CD4-positive, alpha-beta T cell (primary cell): ENCODE data around the gene AFAP1. TPM values are rescaled to one million over a fixed set of nuclear protein-coding genes. Genes with fewer than 3 reads are reported as not detected.

Source experiments
- ATAC-seq: fragments of 200-7000 bp; cut with Tn5 transposase; one replicate; pipeline ENCODE4 v1.10.0; 2022; ENCODE audit warnings: mild to moderate bottlenecking; ENCODE audit not compliant: poor library complexity
- CTCF ChIA-PET: fragments of 350-600 bp; sonication (Branson Sonifier 250); formaldehyde crosslinking; loops from one replicate; lab custom pipeline; 2021; ENCODE audit warnings: antibody characterized with exemption, inconsistent platforms; lab: Charles Lee
- POLR2A ChIA-PET: fragments of 350-600 bp; sonication (Branson Sonifier 250); formaldehyde crosslinking; loops from one replicate; lab custom pipeline; 2021; ENCODE audit warnings: antibody characterized with exemption, inconsistent platforms; lab: Charles Lee
- DNase-seq, 14 experiments: peaks; one replicate each; pipeline ENCODE4 v3.0.0-alpha.2; 2013 to 2020; ENCODE audit warnings: mixed read lengths in 2 of 14
- H3K27ac ChIP-seq, 2 donors: one replicate each; pipeline versions ENCODE4 v1.5.1 to v1.7.0; 2013; ENCODE audit warnings: low read length in 2 of 2, low read depth in 1 of 2, mild to moderate bottlenecking in 1 of 2
- H3K27me3 ChIP-seq, 2 experiments: 1 replicate in 1 of 2; 2 replicates in 1 of 2; pipeline versions ENCODE4 v1.6.1 to v1.7.0; 2013; ENCODE audit warnings: low read length in 2 of 2, control low read depth in 1 of 2, mild to moderate bottlenecking in 1 of 2, moderate library complexity in 1 of 2; ENCODE audit not compliant: insufficient read depth in 2 of 2, control insufficient read depth in 1 of 2
- H3K36me3 ChIP-seq: one replicate; pipeline ENCODE4 v1.6.1; 2013; ENCODE audit warnings: low read length, control low read depth; ENCODE audit not compliant: insufficient read depth
- H3K4me1 ChIP-seq: one replicate; pipeline ENCODE4 v1.6.1; 2013; ENCODE audit warnings: low read length, control low read depth; ENCODE audit not compliant: insufficient read depth
- H3K4me3 ChIP-seq: one replicate; pipeline ENCODE4 v1.5.1; 2013; ENCODE audit warnings: mild to moderate bottlenecking, low read length, moderate library complexity
- H3K9me3 ChIP-seq, 2 experiments: 1 replicate in 1 of 2; 2 replicates in 1 of 2; pipeline versions ENCODE4 v1.6.1 to v1.7.0; 2013; ENCODE audit warnings: low read length in 2 of 2, mild to moderate bottlenecking in 2 of 2, control low read depth in 1 of 2, moderate library complexity in 1 of 2; ENCODE audit not compliant: control insufficient read depth in 1 of 2, insufficient read depth in 1 of 2
- H3K27ac Mint-ChIP-seq: one replicate; pipeline ENCODE4 v1.8.0; 2020; ENCODE audit warnings: mixed read lengths
- H3K27me3 Mint-ChIP-seq: one replicate; pipeline ENCODE4 v1.8.0; 2021; ENCODE audit warnings: mixed read lengths
- H3K36me3 Mint-ChIP-seq: one replicate; pipeline ENCODE4 v1.8.0; 2021; ENCODE audit warnings: low read depth, mixed read lengths
- H3K4me1 Mint-ChIP-seq: one replicate; pipeline ENCODE4 v1.8.0; 2021; ENCODE audit warnings: low read depth, mixed read lengths
- H3K4me3 Mint-ChIP-seq: one replicate; pipeline ENCODE4 v1.8.0; 2020; ENCODE audit warnings: mild to moderate bottlenecking, mixed read lengths
- H3K9me3 Mint-ChIP-seq: one replicate; pipeline ENCODE4 v1.8.0; 2020; ENCODE audit warnings: mixed read lengths
- intact Hi-C, 2 experiments: fragments of 100-400 bp; cut with DNase I in 1 of 2; cut with micrococcal nuclease in 1 of 2; formaldehyde crosslinking; loops; one replicate each; pipeline versions ENCODE4 v1.15.1 to v1.9.0; 2023 to 2025; cut with DNase I, micrococcal nuclease
- total RNA-seq, 174 experiments: library from RNA in 2 of 174; stranded (reverse) in 2 of 174; gene quantifications; one replicate each; pipeline ENCODE4 v1.2.3 and lab custom pipeline; 2021 to 2026
- TF ChIP-seq, protein P1 (sequence below): fragments of 200-600 bp; IDR thresholded peaks from one replicate; pipeline ENCODE4 v1.8.0; 2022; ENCODE audit warnings: antibody characterized with exemption, mild to moderate bottlenecking

The AFAP1 gene
- total RNA-seq, 2 experiments from 2014 or later, result 9.8 to 10.9 TPM

- H3K36me3 Mint-ChIP-seq, result no peaks in the 10 kb centered on the region
- TF ChIP-seq, protein P1, sequence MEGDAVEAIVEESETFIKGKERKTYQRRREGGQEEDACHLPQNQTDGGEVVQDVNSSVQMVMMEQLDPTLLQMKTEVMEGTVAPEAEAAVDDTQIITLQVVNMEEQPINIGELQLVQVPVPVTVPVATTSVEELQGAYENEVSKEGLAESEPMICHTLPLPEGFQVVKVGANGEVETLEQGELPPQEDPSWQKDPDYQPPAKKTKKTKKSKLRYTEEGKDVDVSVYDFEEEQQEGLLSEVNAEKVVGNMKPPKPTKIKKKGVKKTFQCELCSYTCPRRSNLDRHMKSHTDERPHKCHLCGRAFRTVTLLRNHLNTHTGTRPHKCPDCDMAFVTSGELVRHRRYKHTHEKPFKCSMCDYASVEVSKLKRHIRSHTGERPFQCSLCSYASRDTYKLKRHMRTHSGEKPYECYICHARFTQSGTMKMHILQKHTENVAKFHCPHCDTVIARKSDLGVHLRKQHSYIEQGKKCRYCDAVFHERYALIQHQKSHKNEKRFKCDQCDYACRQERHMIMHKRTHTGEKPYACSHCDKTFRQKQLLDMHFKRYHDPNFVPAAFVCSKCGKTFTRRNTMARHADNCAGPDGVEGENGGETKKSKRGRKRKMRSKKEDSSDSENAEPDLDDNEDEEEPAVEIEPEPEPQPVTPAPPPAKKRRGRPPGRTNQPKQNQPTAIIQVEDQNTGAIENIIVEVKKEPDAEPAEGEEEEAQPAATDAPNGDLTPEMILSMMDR, result no peak
- Histone ChIP-seq H3K4me3 (no peak overlapping the region), H3K27ac (no peak overlapping the region), H3K4me1 (peaks cover 7% of the 10 kb centered on the region), H3K9me3 (no peaks in the 10 kb centered on the region), H3K36me3 (no peaks in the 10 kb centered on the region), H3K27me3 (no peaks in the 10 kb centered on the region)
- no peak for DNase-seq
- peaks cover 49% of the 10 kb centered on the region for H3K4me1 Mint-ChIP-seq
- H3K27ac Mint-ChIP-seq, result no peak overlapping the region
- no peaks in the 10 kb centered on the region for H3K9me3 Mint-ChIP-seq
- peak overlapping the region; percentile 43 for H3K4me3 Mint-ChIP-seq
- CTCF ChIA-PET, result no interaction called here
- ATAC-seq, result no peak
- POLR2A ChIA-PET, result no interaction called here
- intact Hi-C loops, result no loop called here
- H3K27me3 Mint-ChIP-seq, result no peaks in the 10 kb centered on the region
Measured at GRCh38 chr4:7901311-7901885, 38.3 kb downstream of the AFAP1 start.

- Mint-ChIP-seq H3K36me3 (no peaks in the 10 kb centered on the region), H3K27me3 (no peaks in the 10 kb centered on the region), H3K4me3 (no peak overlapping the region), H3K4me1 (peaks cover 43% of the 10 kb centered on the region), H3K27ac (no peak overlapping the region), H3K9me3 (no peaks in the 10 kb centered on the region)
- H3K36me3 ChIP-seq, result no peaks in the 10 kb centered on the region
- H3K9me3 ChIP-seq, result no peaks in the 10 kb centered on the region
- TF ChIP-seq, protein P1, result no peak
- intact Hi-C loops, result no loop called here
- ChIA-PET CTCF (no interaction called here), POLR2A (no interaction called here)
- no peak overlapping the region for H3K27ac ChIP-seq
- peaks cover 7% of the 10 kb centered on the region for H3K4me1 ChIP-seq
- DNase-seq (no peak), ATAC-seq (no peak)
- H3K27me3 ChIP-seq, result no peaks in the 10 kb centered on the region
- no peak overlapping the region for H3K4me3 ChIP-seq
Measured at GRCh38 chr4:7900334-7900909, 39.2 kb downstream of the AFAP1 start.

DNA sequence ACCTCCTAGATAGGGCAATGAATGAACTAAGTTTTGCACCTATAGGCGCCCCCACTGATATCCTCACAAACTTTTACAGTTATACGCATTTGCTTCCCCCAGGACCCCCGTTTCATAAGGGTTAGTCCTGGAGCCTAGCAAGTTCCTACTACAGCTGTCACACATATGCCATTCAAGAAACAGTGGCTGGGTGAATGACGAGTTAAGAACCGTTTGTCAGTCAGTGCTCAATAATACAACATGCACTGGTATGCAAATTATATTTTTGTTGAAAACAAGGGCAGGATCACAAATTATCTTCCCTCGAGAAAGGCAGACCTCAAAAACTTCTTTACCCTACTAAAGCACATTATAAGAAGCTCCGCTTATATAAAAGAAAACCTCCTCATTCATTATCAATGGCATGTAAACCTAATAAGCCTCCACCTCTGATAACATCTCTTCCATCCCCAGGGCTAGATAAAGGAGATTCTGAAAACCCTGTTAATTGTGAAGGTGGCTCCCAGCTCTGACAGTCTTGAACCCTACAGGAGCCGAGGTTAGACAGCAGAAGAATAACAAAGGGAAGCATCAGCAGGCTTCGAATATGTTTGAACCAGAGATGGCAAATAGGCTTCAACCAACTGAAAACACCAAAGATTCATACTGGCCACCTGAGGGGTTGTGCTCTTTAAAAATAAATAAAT lies 40.3 kb downstream of the AFAP1 start:
- Histone ChIP-seq H3K4me3 (no peak overlapping the region), H3K27ac (no peak overlapping the region), H3K36me3 (no peaks in the 10 kb centered on the region), H3K27me3 (no peaks in the 10 kb centered on the region), H3K4me1 (peaks cover 7% of the 10 kb centered on the region), H3K9me3 (no peaks in the 10 kb centered on the region)
- Mint-ChIP-seq H3K4me3 (no peak overlapping the region), H3K36me3 (no peaks in the 10 kb centered on the region), H3K27me3 (no peaks in the 10 kb centered on the region), H3K4me1 (peaks cover 35% of the 10 kb centered on the region), H3K27ac (no peak overlapping the region), H3K9me3 (no peaks in the 10 kb centered on the region)
- TF ChIP-seq, protein P1, result no peak
- ATAC-seq (no peak), DNase-seq (no peak)
- POLR2A ChIA-PET, result no interaction called here
- CTCF ChIA-PET, result no interaction called here
- intact Hi-C loops, result no loop called here
